Bone marrow (tissue), 2 donors: Measurements from ENCODE around the gene CYP3A5.
"Not testable (repeated sequence)": the region's sequence is repeated elsewhere in the genome, so short reads cannot be mapped to it uniquely, and the experiment has no call there.

Experiments
- DNase-seq, 2 donors: peaks; one replicate each; lab custom pipeline; 2025; lab: John Stamatoyannopoulos, UW

Gene CYP3A5

DNA sequence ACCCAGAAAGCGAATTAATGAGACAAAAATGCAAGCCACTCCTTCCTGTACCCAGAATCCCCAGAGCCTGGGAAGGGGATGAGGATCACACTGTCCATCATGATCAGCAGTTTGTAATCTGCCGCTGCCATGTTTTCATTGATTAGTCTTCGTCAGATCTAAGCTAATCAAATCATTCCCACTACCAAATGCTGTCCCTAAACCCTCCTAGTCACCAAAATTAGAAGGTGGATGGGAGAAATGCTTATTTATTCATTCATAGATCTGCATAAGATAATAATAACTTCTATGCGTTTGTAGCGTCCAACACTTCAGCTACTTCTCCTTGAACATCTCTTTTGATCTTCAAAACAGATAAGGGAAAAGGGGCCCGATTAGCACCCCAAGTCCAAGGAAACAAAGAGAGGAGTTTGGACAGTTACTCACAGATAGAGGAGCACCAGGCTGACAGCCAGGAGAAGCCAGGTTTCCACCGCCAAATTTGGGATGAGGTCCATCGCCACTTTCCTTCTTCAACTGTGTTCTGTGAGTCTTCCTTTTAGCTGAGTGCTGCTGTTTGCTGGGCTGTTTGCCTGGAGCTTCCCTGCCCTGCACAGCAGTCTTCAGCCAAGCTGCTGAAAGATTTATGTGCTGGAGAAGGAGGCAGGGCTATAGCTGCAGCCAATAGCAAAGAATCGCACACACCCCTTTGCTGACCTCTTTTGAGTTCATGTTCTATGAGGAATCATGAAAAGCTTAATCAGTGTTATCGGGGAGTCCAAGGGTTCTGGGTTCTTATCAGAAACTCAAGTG, at the start of gene CYP3A5:
Gene CYP3A5 (minus strand): TSS at position 597 of the 792 bp plus-strand sequence. CDS start 100 bp downstream, at position 497.
- no peak for DNase-seq

DNA sequence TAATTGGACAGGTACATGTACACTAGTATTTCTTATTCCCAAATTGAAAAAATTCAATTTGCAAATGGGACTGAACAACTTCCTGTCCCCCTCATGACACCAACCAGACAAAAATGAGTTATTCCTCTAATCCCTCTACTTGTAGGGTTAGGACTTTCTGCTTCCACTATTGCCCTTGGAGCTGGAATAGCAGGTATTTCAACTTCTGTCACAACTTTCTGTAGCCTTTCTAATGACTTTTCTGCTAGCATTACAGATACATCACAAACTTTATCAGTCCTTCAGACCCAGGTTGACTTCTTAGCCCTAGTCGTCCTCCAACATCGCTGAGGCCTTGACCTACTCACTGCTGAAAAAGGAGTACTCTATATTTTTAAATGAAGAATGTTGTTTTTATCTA, 48.8 kb upstream of the CYP3A5 start:
- no peak for DNase-seq

DNA sequence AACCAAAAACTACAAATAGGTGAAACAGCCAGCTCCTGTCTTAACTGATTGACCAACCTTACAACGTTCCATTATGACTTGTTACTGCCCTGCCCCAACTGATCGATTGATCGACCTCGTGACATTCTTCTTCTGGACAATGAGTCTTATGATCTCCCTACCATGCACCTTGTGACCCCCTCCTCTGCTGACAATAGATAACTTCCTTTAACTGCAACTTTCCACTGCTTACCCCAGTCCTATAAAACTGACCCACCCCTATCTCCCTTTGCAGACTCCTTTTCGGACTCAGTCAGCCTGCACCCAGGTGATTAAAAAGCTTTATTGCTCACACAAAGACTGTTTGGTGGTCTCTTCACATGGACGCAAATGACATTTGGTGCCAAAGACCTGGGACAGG, 43.4 kb upstream of the CYP3A5 start:
- DNase-seq = not testable (repeated sequence)

DNA sequence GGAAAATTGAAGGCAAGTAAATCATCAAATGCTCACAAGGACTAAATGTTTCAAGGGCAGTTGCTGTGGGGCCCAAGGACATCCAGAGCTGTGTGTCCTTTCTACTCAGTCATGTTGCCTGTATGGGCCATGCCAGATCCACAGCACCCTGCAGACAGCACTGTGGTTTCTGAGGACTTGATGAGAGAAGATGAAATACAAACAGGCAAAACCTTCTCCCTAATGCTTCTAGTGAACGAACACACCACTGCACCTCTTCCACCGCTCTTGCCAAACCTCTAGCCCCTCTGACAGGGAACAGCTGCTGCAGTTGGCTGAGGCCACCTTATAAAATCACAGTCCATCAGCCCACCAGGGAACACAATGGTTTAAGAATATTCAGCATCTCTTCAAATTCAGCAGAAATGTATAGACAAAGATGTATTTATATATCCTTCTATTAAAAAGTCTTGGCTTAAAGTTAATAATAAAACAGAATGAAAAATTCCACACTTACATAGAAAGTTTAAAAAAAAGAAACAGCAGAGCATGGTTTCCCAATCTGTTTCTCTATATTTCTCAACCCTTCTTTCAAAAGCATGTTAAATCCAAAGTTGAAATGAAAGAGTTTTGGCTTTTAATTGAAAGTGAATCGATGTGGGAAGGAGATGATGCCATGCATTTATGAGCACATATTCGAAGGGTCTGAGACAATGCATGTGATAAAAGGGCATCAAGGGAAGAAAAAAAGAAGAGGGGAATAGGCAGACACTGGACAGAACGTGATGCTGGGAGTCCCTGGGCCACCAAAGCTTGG, 41.2 kb upstream of the CYP3A5 start:
- no peak for DNase-seq

DNA sequence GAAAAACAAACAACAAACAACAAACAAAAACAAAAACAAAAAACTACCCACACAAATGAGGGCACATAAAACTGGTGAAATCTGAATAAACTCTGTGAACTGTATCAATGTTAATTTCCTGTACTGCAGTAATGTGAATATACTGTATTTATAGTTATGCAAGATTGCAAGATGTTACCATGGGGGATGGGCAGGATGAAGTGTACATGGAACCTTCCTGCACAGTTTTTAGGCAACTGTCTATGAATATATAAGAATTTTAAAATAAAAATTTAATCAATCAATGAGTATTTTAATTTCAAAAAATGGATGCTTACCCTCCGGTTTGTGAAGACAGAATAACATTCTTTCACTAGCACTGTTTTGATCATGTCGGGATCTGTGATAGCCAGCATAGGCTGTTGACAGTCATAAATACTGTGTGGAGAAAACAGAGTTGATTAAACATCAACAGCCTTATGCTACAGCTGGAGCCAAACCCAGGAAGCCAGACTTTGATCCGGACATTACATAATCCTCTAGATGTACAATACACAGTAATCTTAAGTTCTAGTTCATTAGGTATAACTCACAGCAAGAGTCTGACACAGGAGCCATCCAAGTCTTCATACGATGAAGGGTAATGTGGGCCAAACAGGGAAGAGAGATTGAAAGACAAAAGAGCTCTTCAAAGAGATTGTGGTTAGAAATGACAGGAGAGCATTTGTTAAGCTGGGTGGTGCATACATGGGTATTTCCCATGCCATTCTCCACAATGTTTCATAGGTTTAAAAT, 40.4 kb upstream of the CYP3A5 start:
- no peak for DNase-seq

DNA sequence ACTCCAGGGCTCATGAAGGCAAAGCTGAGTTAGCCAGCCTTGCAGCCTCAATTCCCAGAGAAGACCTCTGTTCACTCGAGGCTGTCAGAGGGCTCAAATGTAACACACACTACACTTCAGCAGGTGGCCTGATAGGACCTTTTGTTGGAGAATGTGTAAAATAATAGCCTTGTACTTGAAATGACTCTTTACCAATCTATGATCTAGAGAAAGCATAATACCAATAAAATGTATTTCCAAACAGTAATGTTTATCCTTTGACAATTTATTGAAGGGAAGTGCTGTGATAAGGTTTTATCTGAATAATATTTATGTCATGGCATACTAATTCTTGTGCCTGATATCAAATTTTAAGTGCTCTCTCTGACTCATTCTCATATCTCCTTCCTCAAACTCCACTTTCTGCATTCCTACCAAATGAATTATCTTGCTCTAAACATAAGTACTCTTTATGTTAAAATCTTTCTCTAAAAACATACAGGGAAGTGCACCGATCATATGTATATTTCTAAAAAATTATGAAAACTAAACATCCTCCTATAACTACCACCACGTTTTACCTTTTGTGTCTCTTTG, 34.3 kb upstream of the CYP3A5 start:
- DNase-seq = no peak

DNA sequence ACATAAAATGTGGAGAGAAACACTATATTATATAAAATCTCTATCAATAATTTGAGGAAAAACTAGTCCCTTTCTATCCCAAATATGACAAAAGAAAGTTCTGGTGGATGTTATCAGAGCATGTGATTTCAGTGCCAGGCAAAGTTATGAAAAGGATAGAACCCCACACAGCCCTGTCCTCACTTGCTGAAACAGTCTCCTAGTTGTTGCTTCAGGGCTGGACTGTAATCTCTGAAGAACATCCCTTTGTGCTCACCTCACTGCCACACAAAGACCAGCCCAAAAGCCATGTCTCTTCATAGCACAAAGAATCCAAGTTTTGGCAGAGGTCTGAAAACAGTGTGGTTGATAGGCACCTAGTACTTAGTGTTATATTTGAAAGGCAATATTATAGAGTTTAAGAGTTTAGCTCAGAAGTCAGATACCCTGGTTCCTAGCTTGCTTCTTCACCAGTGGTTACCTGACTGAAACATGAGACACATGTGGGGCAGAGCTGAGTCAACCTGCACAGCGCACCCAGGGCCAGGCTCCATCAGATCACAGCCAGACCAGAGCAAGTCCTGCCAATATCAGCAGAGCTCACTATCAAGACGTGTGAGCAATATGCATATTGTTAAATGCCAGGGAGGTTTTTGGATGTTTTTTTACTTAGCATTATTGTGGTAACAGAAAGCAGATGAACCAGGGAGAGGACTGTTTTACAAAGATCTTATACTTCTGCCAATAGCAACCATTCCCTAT, 30.2 kb upstream of the CYP3A5 start:
- DNase-seq = no peak

DNA sequence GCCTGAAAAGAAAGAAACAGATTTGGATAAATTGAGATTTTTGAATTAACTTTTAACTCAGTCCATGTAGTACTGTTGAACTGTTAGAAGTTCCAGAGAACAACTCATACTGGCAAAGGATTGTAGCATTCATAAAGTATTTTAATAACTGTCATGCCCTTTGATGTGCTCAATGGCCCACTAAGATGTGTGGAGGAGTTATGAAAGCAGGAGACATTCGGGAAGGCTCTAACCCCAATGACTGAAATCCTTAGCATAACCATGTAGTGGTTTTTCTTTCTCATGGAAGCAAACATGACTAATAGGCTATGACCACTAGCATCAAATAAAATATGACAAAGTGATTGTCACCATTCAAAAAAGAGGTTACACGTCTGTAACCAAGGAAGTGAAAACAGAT, 29.5 kb upstream of the CYP3A5 start:
- DNase-seq = no peak

DNA sequence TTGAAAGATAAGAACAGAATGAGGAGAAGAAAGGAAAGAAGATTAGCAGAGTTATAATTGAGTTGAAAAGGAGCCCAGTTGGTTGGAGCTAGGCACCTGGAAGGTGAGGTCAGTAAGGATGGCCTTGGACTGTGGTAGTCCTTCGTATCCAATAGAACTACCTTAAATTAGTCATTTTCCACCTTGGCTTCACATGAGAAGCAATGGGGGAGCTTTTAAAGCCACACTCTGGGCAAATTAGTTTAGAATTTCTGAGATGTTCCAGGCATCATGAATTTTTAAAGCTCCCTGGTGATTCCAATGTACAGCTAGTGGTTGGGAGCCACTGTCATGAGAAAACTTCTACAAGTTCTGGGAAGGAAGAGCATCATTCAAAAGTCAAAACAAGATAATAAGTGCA, 27.3 kb upstream of the CYP3A5 start:
- no peak for DNase-seq

DNA sequence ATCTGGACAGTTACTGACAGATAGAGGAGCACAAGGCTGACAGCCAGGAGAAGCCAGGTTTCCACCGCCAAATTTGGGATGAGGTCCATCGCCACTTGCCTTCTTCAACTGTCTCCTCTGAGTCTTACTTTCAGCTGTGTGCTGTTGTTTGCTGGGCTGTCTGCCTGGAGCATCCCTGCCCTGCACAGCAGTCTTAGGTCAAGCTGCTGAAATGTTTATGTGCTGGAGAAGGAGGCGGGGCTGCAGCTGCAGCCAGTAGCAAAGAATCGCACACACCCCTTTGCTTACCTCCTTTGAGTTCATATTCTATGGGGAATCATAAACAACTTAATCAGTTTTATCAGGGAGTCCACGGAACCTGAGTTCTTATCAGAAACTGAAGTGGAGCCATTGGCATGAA, 20.1 kb upstream of the CYP3A5 start:
- no peak for DNase-seq

DNA sequence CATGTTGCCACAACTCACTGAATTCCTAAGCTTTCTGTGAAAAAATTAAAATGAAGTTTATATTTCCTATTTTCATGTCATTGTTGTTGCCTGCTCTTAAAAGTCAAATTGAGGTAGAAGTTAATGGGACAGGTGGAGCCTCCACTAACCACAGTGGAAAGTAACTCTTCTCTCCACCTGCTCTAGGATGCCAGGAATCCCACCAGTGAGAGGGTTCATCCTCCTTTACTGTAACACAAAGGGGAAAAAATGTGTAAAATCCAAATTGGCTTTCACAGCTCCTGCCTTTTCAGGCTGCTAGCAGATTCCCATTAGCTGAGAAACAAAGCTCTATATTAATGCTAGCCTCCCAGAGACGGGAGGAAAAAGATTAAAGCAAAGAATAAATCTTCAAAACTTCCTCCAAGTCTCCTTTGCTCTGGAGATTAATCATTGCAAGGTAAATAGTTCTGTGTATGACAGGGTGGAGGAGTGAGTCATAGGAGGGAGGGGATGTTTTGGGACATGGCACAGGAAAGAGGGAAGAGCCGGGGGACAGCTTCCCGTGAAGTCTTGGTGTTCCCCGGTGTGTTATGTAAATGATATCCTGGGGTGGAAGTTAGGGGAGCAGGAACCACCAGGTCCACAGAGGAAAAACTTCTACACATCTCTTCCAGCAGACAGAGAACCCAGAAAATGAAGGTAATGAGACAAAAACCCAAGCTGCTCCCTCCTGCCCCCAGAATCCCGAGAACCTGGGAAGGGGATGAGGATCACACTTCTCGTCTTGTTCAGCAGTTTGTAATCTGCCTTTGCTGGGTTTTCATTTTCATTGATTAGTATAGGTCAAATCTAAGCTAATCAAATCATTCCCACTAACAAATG, 19.3 kb upstream of the CYP3A5 start:
- not testable (repeated sequence) for DNase-seq

DNA sequence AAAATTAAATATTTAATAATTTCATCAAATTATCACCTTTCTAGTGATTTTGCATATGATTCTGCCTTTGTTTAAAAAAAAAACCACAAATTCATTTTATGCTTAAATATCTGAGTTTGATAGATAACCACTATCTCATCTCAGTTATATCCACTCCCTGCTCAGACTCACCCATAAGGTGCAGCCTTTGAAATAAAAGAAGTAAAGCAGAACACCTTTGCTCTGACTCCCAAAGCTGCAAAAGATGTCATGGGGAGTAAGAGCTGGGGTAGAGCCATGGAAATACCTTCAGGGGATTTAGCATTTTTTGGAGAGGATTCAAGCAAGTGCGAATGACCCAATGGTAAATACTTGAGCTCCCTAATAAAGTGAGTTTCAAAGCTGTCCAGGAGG, 15.1 kb upstream of the CYP3A5 start:
- DNase-seq = no peak

DNA sequence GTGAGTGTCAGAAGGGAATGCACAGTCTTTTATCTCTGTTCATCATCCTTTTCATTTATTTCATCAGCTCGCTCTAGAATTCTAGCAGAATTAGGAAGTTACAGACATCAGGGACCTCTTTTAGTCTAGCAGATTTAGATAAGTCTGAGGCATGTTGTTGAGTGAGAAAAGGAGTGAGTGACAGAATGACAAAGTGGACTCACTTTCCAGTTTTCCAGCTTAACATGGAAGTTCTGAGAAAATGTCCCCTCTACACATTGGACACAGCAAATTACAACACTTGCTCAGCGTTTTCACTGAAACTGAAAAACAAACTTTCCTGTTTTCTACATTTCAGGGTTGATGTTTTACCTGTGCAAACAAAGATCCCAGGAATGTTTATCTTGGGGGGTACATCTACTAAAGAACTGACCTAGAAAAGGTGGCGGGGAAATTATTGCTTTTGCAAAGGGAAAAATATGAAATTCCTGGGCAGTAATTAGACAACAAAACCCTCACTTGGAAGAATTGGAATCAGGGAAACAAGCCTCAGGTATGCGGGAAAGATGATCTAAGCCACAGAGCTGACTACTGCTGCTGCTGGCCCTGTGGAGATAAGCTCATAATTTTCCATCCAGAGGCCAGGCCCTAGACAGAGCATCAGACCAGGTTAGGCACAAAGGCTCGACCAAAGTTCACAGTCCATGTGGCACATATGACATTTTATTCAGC, 14.6 kb upstream of the CYP3A5 start:
- no peak for DNase-seq

DNA sequence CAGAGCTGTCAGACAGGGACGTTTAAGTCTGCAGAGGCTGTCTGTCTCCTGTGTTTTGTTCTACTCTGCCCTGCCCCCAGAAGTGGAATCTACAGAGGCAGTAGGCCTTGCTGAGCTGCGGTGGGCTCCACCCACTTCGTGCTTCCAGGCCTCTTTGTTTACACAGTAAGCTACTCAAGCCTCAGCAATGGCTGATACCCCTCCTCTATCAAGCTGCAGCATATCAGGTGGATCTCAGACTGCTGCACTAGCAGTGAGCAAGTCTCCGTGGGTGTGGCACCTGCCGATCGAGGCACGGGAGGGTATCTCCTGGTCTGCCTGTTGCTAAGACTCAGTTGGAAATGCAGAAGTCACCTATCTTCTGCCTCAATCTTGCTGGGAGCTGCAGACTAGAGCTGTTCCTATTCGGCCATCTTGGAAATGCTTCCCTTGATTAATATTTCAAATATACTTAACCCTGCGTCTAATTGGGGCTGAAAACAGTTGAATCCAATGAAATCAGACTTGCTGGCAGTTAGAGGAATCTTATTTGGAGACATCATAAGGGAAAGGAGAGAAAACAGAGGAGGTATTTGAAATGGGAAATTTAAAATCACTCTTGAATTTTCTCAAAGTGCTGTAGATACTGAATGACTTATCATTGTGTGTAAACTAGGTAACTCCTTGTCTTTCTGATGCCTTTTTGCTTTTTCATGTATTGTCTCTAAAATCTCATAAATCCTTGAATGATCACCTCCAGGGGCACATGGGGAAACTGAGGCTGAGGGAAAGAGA, 13.8 kb upstream of the CYP3A5 start:
- no peak for DNase-seq

DNA sequence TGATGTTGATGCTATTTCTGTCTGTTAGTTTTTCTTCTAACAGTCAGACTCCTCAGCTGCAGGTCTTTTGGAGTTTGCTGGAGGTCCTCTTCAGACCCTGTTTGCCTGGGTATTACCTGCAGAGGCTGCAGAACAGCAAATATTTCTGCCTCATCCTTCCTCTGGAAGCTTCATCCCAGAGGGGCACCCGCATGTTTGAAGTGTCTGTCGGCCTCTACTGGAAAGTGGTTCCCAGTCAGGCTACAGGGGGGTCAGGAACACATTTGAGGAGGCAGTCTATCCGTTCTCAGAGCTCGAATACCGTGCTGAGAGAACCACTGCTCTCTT, 13.3 kb upstream of the CYP3A5 start:
- DNase-seq = no peak

DNA sequence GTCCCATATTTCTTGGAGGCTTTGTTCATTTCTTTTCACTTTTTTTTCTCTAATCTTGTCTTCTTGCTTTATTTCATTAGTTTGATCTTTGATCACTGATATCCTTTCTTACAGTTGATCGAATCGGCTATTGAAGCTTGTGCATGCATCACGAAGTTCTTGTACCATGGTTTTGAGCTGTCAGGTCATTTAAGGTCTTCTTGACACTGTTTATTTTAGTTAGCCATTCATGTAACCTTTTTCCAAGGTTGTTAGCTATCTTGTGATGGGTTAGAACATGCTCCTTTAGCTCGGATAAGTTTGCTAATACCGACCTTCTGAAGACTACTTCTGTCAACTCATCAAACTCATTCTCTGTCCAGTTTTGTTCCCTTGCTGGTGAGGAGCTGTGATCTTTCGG, 12.8 kb upstream of the CYP3A5 start:
- not testable (repeated sequence) for DNase-seq

DNA sequence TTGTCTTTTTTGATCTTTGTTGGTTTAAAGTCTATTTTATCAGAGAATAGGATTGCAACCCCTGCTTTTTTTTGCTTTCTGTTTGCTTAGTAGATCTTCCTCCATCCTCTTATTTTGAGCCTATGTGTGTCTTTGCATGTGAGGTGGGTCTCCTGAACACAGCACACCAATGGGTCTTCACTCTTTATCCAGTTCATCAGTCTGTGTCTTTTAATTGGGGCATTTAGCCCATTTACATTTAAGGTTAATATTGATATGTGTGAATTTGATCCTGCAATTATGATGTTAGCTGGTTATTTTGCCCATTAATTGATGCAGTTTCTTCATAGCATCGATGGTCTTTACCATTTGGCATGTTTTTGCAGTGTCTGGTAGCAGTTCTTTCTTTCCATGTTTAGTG, 11.9 kb upstream of the CYP3A5 start:
- not testable (repeated sequence) for DNase-seq

DNA sequence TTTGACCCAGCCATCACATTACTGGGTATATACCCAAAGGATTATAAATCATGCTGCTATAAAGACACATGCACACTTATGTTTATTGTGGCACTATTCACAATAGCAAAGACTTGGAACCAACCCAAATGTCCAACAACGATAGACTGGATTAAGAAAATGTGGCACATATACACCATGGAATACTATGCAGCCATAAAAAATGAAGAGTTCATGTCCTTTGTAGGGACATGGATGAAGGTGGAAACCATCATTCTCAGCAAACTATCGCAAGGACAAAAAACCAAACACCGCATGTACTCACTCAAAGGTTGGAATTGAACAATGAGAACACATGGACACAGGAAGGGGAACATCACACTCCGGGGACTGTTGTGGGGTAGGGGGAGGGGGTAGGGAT, 11.1 kb upstream of the CYP3A5 start:
- not testable (repeated sequence) for DNase-seq
